ENCODE measurements around the gene DRC7. TPM values are rescaled to one million over a fixed set of nuclear protein-coding genes. Genes with fewer than 3 reads are reported as not detected.

The DRC7 gene
- polyA plus RNA-seq, 1 of the 3 experiments (the other 2 are of a cell fraction), result 0.58 TPM

DNA sequence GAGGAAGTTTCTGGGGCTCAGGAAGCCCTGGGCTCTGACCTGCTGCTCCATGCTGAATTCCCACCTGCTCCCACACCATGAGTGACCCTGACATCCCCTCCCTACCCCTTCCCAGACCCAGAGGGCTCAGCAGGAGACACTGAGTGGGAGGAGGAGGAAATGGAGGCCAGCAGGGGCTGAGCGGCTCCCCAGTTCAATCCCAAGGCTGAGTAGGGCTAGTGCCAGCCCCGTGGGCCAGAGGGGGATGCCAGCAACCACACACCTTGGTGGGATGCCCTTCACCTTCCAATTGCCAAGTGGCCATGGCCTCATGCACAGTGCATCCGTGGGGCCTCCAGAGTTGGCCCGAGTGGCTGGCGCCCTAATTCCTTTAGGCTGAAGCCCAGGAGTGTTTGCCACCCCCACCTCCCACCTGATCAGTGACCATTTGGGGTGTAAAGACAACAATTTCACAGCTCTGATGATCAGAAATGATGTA lies 27.5 kb upstream of the DRC7 start:
- Histone ChIP-seq H3K79me2 (ENCODE audit: insufficient read depth) (no peaks in the 10 kb centered on the region), H2AFZ (ENCODE audit: low read depth) (no peak overlapping the region), H3K9me2 (no peaks in the 10 kb centered on the region), H3K4me3 (ENCODE audit: low read depth in 2 of 2, low read length in 1 of 2) (no peak overlapping the region), H3K9me3 (no peaks in the 10 kb centered on the region), H3K27ac (ENCODE audit: low read depth in 2 of 2, low read length in 1 of 2) (no peak overlapping the region), H3K36me3 (replicated peaks in 1 of 2; ENCODE audit: control insufficient read depth in 1 of 2, insufficient read depth in 2 of 2, low read length in 1 of 2) (no peaks in the 10 kb centered on the region), H3K4me1 (ENCODE audit: control insufficient read depth in 1 of 2, insufficient read depth in 2 of 2, low read depth in 1 of 2, low read length in 1 of 2) (peaks cover 0 to 11% of the 10 kb centered on the region in 2 experiments; a peak in 1 of 4 replicates), H3F3A (replicated peaks; ENCODE audit: insufficient read depth) (no peaks in the 10 kb centered on the region), H3K27me3 (ENCODE audit: insufficient read depth) (no peaks in the 10 kb centered on the region), H4K20me1 (ENCODE audit: insufficient read depth) (no peaks in the 10 kb centered on the region), H3K4me2 (no peak overlapping the region), H3K9ac (no peak overlapping the region)
- ChIA-PET POLR2A (no interaction called here), CTCF (interaction anchor here (0.9 to 1.7 kb wide), 4 partner anchors 18 to 91 kb away, joined by 3 to 5 read pairs (median 3); no protein-coding TSS in a partner anchor)
- TF ChIP-seq EZH2phosphoT487 (IDR thresholded peaks at IDR 0.05; ENCODE audit: borderline replicate concordance, low read depth) (no peak), SMC3 (IDR thresholded peaks at IDR 0.05; ENCODE audit: low read depth, low read length) (no peak), RXRA (IDR thresholded peaks at IDR 0.05; ENCODE audit: borderline replicate concordance, low read depth) (no peak), GATA2 (CRISPR knock-in tag; IDR thresholded peaks at IDR 0.05) (no peak), CHD2 (IDR thresholded peaks at IDR 0.05; ENCODE audit: low read length, partially characterized antibody) (no peak), TCF12 (IDR thresholded peaks at IDR 0.05) (no peak), SIN3A (IDR thresholded peaks at IDR 0.05; ENCODE audit: borderline replicate concordance, low read depth, low read length) (no peak), TEAD4 (IDR thresholded peaks at IDR 0.05; ENCODE audit: borderline replicate concordance, insufficient read depth) (no peak), YY1 (IDR thresholded peaks at IDR 0.05; ENCODE audit: low read depth) (no peak), RAD21 (IDR thresholded peaks at IDR 0.05; ENCODE audit: low read length) (no peak), CTCF (IDR thresholded peaks at IDR 0.05) (no peak), GABPA (IDR thresholded peaks at IDR 0.05; ENCODE audit: low read depth) (no peak), EP300 (IDR thresholded peaks at IDR 0.05; ENCODE audit: borderline replicate concordance in 1 of 2, low read depth in 1 of 2, low read length in 1 of 2) (no peak), POLR2AphosphoS5 (IDR thresholded peaks at IDR 0.05; ENCODE audit: low read depth, low read length) (no peak)
- TF ChIP-seq, protein P1, sequence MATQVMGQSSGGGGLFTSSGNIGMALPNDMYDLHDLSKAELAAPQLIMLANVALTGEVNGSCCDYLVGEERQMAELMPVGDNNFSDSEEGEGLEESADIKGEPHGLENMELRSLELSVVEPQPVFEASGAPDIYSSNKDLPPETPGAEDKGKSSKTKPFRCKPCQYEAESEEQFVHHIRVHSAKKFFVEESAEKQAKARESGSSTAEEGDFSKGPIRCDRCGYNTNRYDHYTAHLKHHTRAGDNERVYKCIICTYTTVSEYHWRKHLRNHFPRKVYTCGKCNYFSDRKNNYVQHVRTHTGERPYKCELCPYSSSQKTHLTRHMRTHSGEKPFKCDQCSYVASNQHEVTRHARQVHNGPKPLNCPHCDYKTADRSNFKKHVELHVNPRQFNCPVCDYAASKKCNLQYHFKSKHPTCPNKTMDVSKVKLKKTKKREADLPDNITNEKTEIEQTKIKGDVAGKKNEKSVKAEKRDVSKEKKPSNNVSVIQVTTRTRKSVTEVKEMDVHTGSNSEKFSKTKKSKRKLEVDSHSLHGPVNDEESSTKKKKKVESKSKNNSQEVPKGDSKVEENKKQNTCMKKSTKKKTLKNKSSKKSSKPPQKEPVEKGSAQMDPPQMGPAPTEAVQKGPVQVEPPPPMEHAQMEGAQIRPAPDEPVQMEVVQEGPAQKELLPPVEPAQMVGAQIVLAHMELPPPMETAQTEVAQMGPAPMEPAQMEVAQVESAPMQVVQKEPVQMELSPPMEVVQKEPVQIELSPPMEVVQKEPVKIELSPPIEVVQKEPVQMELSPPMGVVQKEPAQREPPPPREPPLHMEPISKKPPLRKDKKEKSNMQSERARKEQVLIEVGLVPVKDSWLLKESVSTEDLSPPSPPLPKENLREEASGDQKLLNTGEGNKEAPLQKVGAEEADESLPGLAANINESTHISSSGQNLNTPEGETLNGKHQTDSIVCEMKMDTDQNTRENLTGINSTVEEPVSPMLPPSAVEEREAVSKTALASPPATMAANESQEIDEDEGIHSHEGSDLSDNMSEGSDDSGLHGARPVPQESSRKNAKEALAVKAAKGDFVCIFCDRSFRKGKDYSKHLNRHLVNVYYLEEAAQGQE (IDR thresholded peaks at IDR 0.05; ENCODE audit: low read depth, low read length), result no peak
- TF ChIP-seq, protein P2, sequence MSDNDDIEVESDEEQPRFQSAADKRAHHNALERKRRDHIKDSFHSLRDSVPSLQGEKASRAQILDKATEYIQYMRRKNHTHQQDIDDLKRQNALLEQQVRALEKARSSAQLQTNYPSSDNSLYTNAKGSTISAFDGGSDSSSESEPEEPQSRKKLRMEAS (IDR thresholded peaks at IDR 0.05; ENCODE audit: low read depth), result no peak
- TF ChIP-seq, protein P3, sequence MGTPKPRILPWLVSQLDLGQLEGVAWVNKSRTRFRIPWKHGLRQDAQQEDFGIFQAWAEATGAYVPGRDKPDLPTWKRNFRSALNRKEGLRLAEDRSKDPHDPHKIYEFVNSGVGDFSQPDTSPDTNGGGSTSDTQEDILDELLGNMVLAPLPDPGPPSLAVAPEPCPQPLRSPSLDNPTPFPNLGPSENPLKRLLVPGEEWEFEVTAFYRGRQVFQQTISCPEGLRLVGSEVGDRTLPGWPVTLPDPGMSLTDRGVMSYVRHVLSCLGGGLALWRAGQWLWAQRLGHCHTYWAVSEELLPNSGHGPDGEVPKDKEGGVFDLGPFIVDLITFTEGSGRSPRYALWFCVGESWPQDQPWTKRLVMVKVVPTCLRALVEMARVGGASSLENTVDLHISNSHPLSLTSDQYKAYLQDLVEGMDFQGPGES (IDR thresholded peaks at IDR 0.05; ENCODE audit: low read depth, low read length), result no peak
- WGBS (ENCODE audit: low lambda C conversion rate), result 100% methylated on average over 1 of the region's 5 CpGs
- DNase-seq, result no peak
